ENCODE data around the gene HOXA9.
A peak's percentile ranks its signal among the peaks of the same experiment; 100 is the strongest.

HOXA9 gene

GRCh38 chr7:27187475-27188385 is 22.4 kb upstream of the HOXA9 start:
- in situ Hi-C loops (cut with MboI; ENCODE audit: low pct_unique_long_range_greater_than_20kb, low sequenced_read_pairs, unreplicated experiment), result no loop called here
- no peak for DNase-seq (ENCODE audit: low spot score)
- TF ChIP-seq CTCF (IDR thresholded peaks at IDR 0.05; ENCODE audit: extremely low read depth, insufficient read depth, missing control alignments), result no peak

GRCh38 chr7:27186668-27187474 is 21.5 kb upstream of the HOXA9 start:
- TF ChIP-seq CTCF (IDR thresholded peaks at IDR 0.05; ENCODE audit: extremely low read depth, insufficient read depth, missing control alignments), result no peak
- in situ Hi-C loops (cut with MboI; ENCODE audit: low pct_unique_long_range_greater_than_20kb, low sequenced_read_pairs, unreplicated experiment), result no loop called here
- no peak for DNase-seq (ENCODE audit: low spot score)

- no peak for TF ChIP-seq CTCF (IDR thresholded peaks at IDR 0.05; ENCODE audit: extremely low read depth, insufficient read depth, missing control alignments)
- no peak for DNase-seq (ENCODE audit: low spot score)
- in situ Hi-C loops (cut with MboI; ENCODE audit: low pct_unique_long_range_greater_than_20kb, low sequenced_read_pairs, unreplicated experiment), result no loop called here
Measured at GRCh38 chr7:27185854-27186667, 20.7 kb upstream of the HOXA9 start.

- no peak for TF ChIP-seq CTCF (IDR thresholded peaks at IDR 0.05; ENCODE audit: extremely low read depth, insufficient read depth, missing control alignments)
- in situ Hi-C loops (cut with MboI; ENCODE audit: low pct_unique_long_range_greater_than_20kb, low sequenced_read_pairs, unreplicated experiment), result no loop called here
- DNase-seq (ENCODE audit: low spot score), result no peak
Measured at GRCh38 chr7:27185013-27185853, 19.9 kb upstream of the HOXA9 start, which contains the start of gene HOXA11. HOXA11 (minus strand) TSS chr7:27185232; CDS start chr7:27185144, 88 bp downstream.

- peak; percentile 75 for DNase-seq (ENCODE audit: low spot score)
- in situ Hi-C loops (cut with MboI; ENCODE audit: low pct_unique_long_range_greater_than_20kb, low sequenced_read_pairs, unreplicated experiment), result no loop called here
Measured at GRCh38 chr7:27184337-27185012, 19.1 kb upstream of the HOXA9 start.

More at GRCh38 chr7:27184337-27185012, 19.1 kb upstream of the HOXA9 start:
- no peak for TF ChIP-seq CTCF (IDR thresholded peaks at IDR 0.05; ENCODE audit: extremely low read depth, insufficient read depth, missing control alignments)
